Measurements from ENCODE around the gene EDNRB.

The EDNRB gene

GRCh38 chr13:77883328-77883727 is 35.3 kb downstream of the EDNRB start:
- Histone ChIP-seq H3K4me1 (ENCODE audit: insufficient read depth, low read length, poor library complexity, severe bottlenecking) (no peaks in the 10 kb centered on the region), H3K9ac (ENCODE audit: low read depth, low read length, poor library complexity, severe bottlenecking) (no peak overlapping the region), H3K9me2 (replicated peaks; ENCODE audit: low read depth, low read length) (no peaks in the 10 kb centered on the region), H4K20me1 (ENCODE audit: insufficient read depth, low read length, poor library complexity, severe bottlenecking) (no peaks in the 10 kb centered on the region), H3K4me3 (ENCODE audit: low read length, poor library complexity, severe bottlenecking) (no peak overlapping the region), H3K27me3 (ENCODE audit: insufficient read depth, low read length, poor library complexity, severe bottlenecking) (no peaks in the 10 kb centered on the region), H3K36me3 (ENCODE audit: insufficient read depth, low read length) (no peaks in the 10 kb centered on the region), H3F3A (ENCODE audit: low read depth) (no peaks in the 10 kb centered on the region), H3K4me2 (ENCODE audit: low read depth, low read length, poor library complexity, severe bottlenecking) (no peak overlapping the region), H2AFZ (ENCODE audit: low read length) (no peak overlapping the region), H3K79me2 (ENCODE audit: insufficient read depth, low read length) (no peaks in the 10 kb centered on the region), H3K9me3 (ENCODE audit: insufficient read depth, low read depth, low read length) (no peaks in the 10 kb centered on the region)
- no peak for TF ChIP-seq CTCF (conservative IDR thresholded peaks at IDR 0.05; ENCODE audit: low read length)
- no peak for TF ChIP-seq EZH2phosphoT487 (IDR thresholded peaks at IDR 0.05; ENCODE audit: borderline replicate concordance)

GRCh38 chr13:77878190-77878589 is 40.4 kb downstream of the EDNRB start:
- H3F3A ChIP-seq (ENCODE audit: low read depth), result no peaks in the 10 kb centered on the region

GRCh38 chr13:77876176-77876575 is 42.5 kb downstream of the EDNRB start:
- no peak overlapping the region for H3K4me2 ChIP-seq (ENCODE audit: low read depth, low read length, poor library complexity, severe bottlenecking)
- H3K36me3 ChIP-seq (ENCODE audit: insufficient read depth, low read length), result no peaks in the 10 kb centered on the region
- no peaks in the 10 kb centered on the region for H3K9me3 ChIP-seq (ENCODE audit: insufficient read depth, low read depth, low read length)
- H3K9me2 ChIP-seq (replicated peaks; ENCODE audit: low read depth, low read length), result no peaks in the 10 kb centered on the region
- no peak for TF ChIP-seq EZH2phosphoT487 (IDR thresholded peaks at IDR 0.05; ENCODE audit: borderline replicate concordance)
- no peak for TF ChIP-seq CTCF (conservative IDR thresholded peaks at IDR 0.05; ENCODE audit: low read length)
- H3K4me1 ChIP-seq (ENCODE audit: insufficient read depth, low read length, poor library complexity, severe bottlenecking), result no peaks in the 10 kb centered on the region
- H3K27me3 ChIP-seq (ENCODE audit: insufficient read depth, low read length, poor library complexity, severe bottlenecking), result no peaks in the 10 kb centered on the region
- H4K20me1 ChIP-seq (ENCODE audit: insufficient read depth, low read length, poor library complexity, severe bottlenecking), result no peaks in the 10 kb centered on the region
- H3K79me2 ChIP-seq (ENCODE audit: insufficient read depth, low read length), result no peaks in the 10 kb centered on the region
- H3F3A ChIP-seq (ENCODE audit: low read depth), result no peaks in the 10 kb centered on the region
- H3K9ac ChIP-seq (ENCODE audit: low read depth, low read length, poor library complexity, severe bottlenecking), result no peak overlapping the region
- H2AFZ ChIP-seq (ENCODE audit: low read length), result no peak overlapping the region
- H3K4me3 ChIP-seq (ENCODE audit: low read length, poor library complexity, severe bottlenecking), result no peak overlapping the region

More at GRCh38 chr13:77878190-77878589, 40.4 kb downstream of the EDNRB start:
- H3K4me2 ChIP-seq (ENCODE audit: low read depth, low read length, poor library complexity, severe bottlenecking), result no peak overlapping the region
- no peak for TF ChIP-seq CTCF (conservative IDR thresholded peaks at IDR 0.05; ENCODE audit: low read length)
- no peak overlapping the region for H3K4me3 ChIP-seq (ENCODE audit: low read length, poor library complexity, severe bottlenecking)
- H3K9ac ChIP-seq (ENCODE audit: low read depth, low read length, poor library complexity, severe bottlenecking), result no peak overlapping the region
- no peaks in the 10 kb centered on the region for H3K4me1 ChIP-seq (ENCODE audit: insufficient read depth, low read length, poor library complexity, severe bottlenecking)
- no peak overlapping the region for H2AFZ ChIP-seq (ENCODE audit: low read length)
- H3K36me3 ChIP-seq (ENCODE audit: insufficient read depth, low read length), result no peaks in the 10 kb centered on the region
- H3K9me3 ChIP-seq (ENCODE audit: insufficient read depth, low read depth, low read length), result no peaks in the 10 kb centered on the region
- no peaks in the 10 kb centered on the region for H3K9me2 ChIP-seq (replicated peaks; ENCODE audit: low read depth, low read length)
- no peaks in the 10 kb centered on the region for H4K20me1 ChIP-seq (ENCODE audit: insufficient read depth, low read length, poor library complexity, severe bottlenecking)
- no peaks in the 10 kb centered on the region for H3K27me3 ChIP-seq (ENCODE audit: insufficient read depth, low read length, poor library complexity, severe bottlenecking)
- no peaks in the 10 kb centered on the region for H3K79me2 ChIP-seq (ENCODE audit: insufficient read depth, low read length)

Data from Loucy (cell line).